Kidney (tissue), 22 donors: Measurements from ENCODE around the gene LRRC51. TPM values are rescaled to one million over a fixed set of nuclear protein-coding genes. Genes with fewer than 3 reads are reported as not detected.
A peak's percentile ranks its signal among the peaks of the same experiment; 100 is the strongest.

Source experiments
- DNase-seq, 5 donors: peaks; one replicate each; pipeline ENCODE4 v3.0.0-alpha.2; 2013 to 2020
- FAIRE-seq: peaks from 2 replicates; lab custom pipeline; 2012; peaks lifted over from hg19 to GRCh38; lab: Jason Lieb, UNC
- H3K27ac ChIP-seq, 2 donors: one replicate each; pipeline ENCODE4 v1.7.0; 2013; ENCODE audit warnings: low read depth in 2 of 2, low read length in 2 of 2, inconsistent platforms in 1 of 2
- H3K27me3 ChIP-seq: one replicate; pipeline ENCODE4 v1.7.1; 2013; ENCODE audit warnings: low read length, inconsistent platforms; ENCODE audit not compliant: control insufficient read depth, insufficient read depth
- H3K36me3 ChIP-seq, 3 donors: one replicate each; pipeline versions ENCODE4 v1.7.0 to v1.7.1; 2013; ENCODE audit warnings: low read length in 3 of 3, control low read depth in 1 of 3, inconsistent platforms in 1 of 3; ENCODE audit not compliant: insufficient read depth in 3 of 3, control insufficient read depth in 2 of 3
- H3K4me1 ChIP-seq, 3 donors: one replicate each; pipeline versions ENCODE4 v1.7.0 to v1.7.1; 2013; ENCODE audit warnings: low read length in 3 of 3, inconsistent platforms in 1 of 3, low read depth in 1 of 3; ENCODE audit not compliant: control insufficient read depth in 2 of 3, insufficient read depth in 2 of 3
- H3K4me3 ChIP-seq, 3 donors: one replicate each; pipeline versions ENCODE4 v1.7.0 to v1.8.1; 2013; ENCODE audit warnings: low read length in 3 of 3, control low read depth in 1 of 3, inconsistent platforms in 1 of 3
- H3K9ac ChIP-seq, 3 donors: one replicate each; pipeline versions ENCODE4 v1.7.0 to v1.7.1; 2013; ENCODE audit warnings: low read length in 3 of 3, control low read depth in 1 of 3, inconsistent platforms in 1 of 3
- H3K9me3 ChIP-seq, 3 donors: one replicate each; pipeline versions ENCODE4 v1.7.0 to v1.7.1; 2013; ENCODE audit warnings: low read length in 3 of 3, control low read depth in 1 of 3, inconsistent platforms in 1 of 3; ENCODE audit not compliant: control insufficient read depth in 2 of 3, insufficient read depth in 1 of 3
- intact Hi-C: fragments of 100-400 bp; cut with DNase I; formaldehyde crosslinking; loops from one replicate; pipeline ENCODE4 v1.11.1; 2022
- long read RNA-seq, 10 donors: library from polyadenylated mRNA in 1 of 10; unstranded in 1 of 10; transcript quantifications; one replicate each; pipeline ENCODE4 v2.0.0 and lab custom pipeline, GENCODE V29; 2021 to 2026
- polyA plus RNA-seq: library from polyadenylated mRNA; stranded (reverse); fragments of 350-450 nt; fragmentation: Illumina TruSeq; extraction: RNeasy Lipid Tissue Mini Kit (QIAGEN cat#74804); gene quantifications from one replicate; pipeline ENCODE4 v1.2.3, GENCODE V29; 2014; ENCODE audit warnings: low read depth, low replicate concordance; ENCODE audit not compliant: insufficient read depth
- total RNA-seq: library from RNA; stranded (reverse); fragmentation: NEBNext Ultra II Directional; extraction: Animal tissue kit (Norgen Biotek cat#: 25700); gene quantifications from one replicate; pipeline ENCODE4 v1.2.1, GENCODE V29; 2021
- TF ChIP-seq, protein P1 (sequence below): IDR thresholded peaks from 3 replicates; pipeline ENCODE4 v1.5.1; 2012; ENCODE audit warnings: mild to moderate bottlenecking, moderate library complexity, borderline replicate concordance; ENCODE audit not compliant: insufficient read depth; ENCODE audit errors: extremely low read depth
- donor health status: control.
- donor health status: control.
- donor health status: control.
- donor health status: control.
- donor health status: control.
- donor health status: DM: yes; HTN: yes; CAD: no.
- donor health status: Normal renal cell carcinoma (clear cell type).

Gene LRRC51
- total RNA-seq (23.3 TPM), polyA plus RNA-seq (28.9 TPM)
- long read RNA-seq, donor 1, partial matches to known transcripts, result 0 of 3 reads
- long read RNA-seq, donor 1, other reads (novel, unspliced or antisense), result 0 of 3 reads
- long read RNA-seq, donor 2, partial matches to known transcripts, result 10 of 11 reads
- long read RNA-seq, donor 2, other reads (novel, unspliced or antisense), result 0 of 11 reads
- long read RNA-seq, donor 3, partial matches to known transcripts, result 0 of 4 reads
- long read RNA-seq, donor 3, other reads (novel, unspliced or antisense), result 0 of 4 reads
- long read RNA-seq, donor 4, partial matches to known transcripts, result 0 of 4 reads
- long read RNA-seq, donor 4, other reads (novel, unspliced or antisense), result 0 of 4 reads
- long read RNA-seq, donor 5, partial matches to known transcripts, result 0 of 1 reads
- long read RNA-seq, donor 5, other reads (novel, unspliced or antisense), result 0 of 1 reads
- long read RNA-seq, donor 6, partial matches to known transcripts, result 0 of 7 reads
- long read RNA-seq, donor 6, other reads (novel, unspliced or antisense), result 0 of 7 reads
- long read RNA-seq, donor 7, partial matches to known transcripts, result 0 of 9 reads
- long read RNA-seq, donor 7, other reads (novel, unspliced or antisense), result 0 of 9 reads
- long read RNA-seq, donor 8, partial matches to known transcripts, result 6 of 8 reads
- long read RNA-seq, donor 8, other reads (novel, unspliced or antisense), result 0 of 8 reads
- long read RNA-seq, donor 9, partial matches to known transcripts, result 0 of 2 reads
- long read RNA-seq, donor 9, other reads (novel, unspliced or antisense), result 0 of 2 reads
- long read RNA-seq, donor 10, partial matches to known transcripts, result 0 of 4 reads
- long read RNA-seq, donor 10, other reads (novel, unspliced or antisense), result 0 of 4 reads

GRCh38 chr11:72080326-72081183 is at the start of gene LRRC51, which contains the start of gene NUMA1:
TSS of gene LRRC51 (plus strand) at chr11:72080850. CDS start at chr11:72089084, 8,234 bp downstream.
TSS of gene NUMA1 (minus strand) at chr11:72080542. CDS start at chr11:72035943, 44,599 bp downstream.
- H3K9ac ChIP-seq, result peak within 1 kb of the TSS; percentile 79 to 97 (median 88)
- H3K4me3 ChIP-seq, result peak within 1 kb of the TSS; percentile 79 to 96 (median 88)
- peak; percentile 100 for DNase-seq
- H3K36me3 ChIP-seq, result no peaks in the 10 kb centered on the region
- no peaks in the 10 kb centered on the region for H3K27me3 ChIP-seq
- TF ChIP-seq, protein P1, sequence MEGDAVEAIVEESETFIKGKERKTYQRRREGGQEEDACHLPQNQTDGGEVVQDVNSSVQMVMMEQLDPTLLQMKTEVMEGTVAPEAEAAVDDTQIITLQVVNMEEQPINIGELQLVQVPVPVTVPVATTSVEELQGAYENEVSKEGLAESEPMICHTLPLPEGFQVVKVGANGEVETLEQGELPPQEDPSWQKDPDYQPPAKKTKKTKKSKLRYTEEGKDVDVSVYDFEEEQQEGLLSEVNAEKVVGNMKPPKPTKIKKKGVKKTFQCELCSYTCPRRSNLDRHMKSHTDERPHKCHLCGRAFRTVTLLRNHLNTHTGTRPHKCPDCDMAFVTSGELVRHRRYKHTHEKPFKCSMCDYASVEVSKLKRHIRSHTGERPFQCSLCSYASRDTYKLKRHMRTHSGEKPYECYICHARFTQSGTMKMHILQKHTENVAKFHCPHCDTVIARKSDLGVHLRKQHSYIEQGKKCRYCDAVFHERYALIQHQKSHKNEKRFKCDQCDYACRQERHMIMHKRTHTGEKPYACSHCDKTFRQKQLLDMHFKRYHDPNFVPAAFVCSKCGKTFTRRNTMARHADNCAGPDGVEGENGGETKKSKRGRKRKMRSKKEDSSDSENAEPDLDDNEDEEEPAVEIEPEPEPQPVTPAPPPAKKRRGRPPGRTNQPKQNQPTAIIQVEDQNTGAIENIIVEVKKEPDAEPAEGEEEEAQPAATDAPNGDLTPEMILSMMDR, result no peak
- intact Hi-C loops, result no loop called here
- peak within 1 kb of the TSS; percentile 91 to 96 for H3K27ac ChIP-seq
- peak; percentile 98 for FAIRE-seq
- H3K9me3 ChIP-seq, result no peaks in the 10 kb centered on the region
- H3K4me1 ChIP-seq, result peaks cover 0 to 6% (median 4%) of the 10 kb centered on the region in 3 donors

DNA sequence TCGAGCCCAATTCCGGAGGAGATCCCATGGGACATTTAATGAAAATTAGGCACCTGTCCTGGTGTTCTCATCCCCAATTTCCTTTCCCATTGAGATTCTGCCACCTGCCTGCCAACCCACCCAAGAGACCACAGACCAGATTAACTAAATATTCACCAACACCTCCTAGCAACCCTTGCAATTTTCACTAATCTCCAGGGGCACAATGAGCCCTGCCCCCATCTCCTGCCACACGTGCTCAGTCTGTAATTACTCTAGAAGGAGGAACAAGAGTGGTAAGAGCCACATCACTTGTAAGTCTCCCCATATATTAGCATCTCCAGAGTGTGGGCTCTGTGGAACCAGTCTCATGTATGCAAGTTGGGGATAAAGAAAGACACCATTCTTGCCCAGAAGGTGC is 44.0 kb upstream of the LRRC51 start:
- Histone ChIP-seq H3K27ac (no peak overlapping the region), H3K36me3 (peaks cover 4 to 16% (median 7%) of the 10 kb centered on the region in 3 donors), H3K4me3 (no peak overlapping the region), H3K27me3 (no peaks in the 10 kb centered on the region), H3K9me3 (no peaks in the 10 kb centered on the region), H3K9ac (peak overlapping the region in 1 of 3 donors; percentile 7), H3K4me1 (peaks cover 4 to 46% (median 29%) of the 10 kb centered on the region in 3 donors)
- DNase-seq (no peak), FAIRE-seq (no peak)
- intact Hi-C loops, result no loop called here
- TF ChIP-seq, protein P1, result no peak

DNA sequence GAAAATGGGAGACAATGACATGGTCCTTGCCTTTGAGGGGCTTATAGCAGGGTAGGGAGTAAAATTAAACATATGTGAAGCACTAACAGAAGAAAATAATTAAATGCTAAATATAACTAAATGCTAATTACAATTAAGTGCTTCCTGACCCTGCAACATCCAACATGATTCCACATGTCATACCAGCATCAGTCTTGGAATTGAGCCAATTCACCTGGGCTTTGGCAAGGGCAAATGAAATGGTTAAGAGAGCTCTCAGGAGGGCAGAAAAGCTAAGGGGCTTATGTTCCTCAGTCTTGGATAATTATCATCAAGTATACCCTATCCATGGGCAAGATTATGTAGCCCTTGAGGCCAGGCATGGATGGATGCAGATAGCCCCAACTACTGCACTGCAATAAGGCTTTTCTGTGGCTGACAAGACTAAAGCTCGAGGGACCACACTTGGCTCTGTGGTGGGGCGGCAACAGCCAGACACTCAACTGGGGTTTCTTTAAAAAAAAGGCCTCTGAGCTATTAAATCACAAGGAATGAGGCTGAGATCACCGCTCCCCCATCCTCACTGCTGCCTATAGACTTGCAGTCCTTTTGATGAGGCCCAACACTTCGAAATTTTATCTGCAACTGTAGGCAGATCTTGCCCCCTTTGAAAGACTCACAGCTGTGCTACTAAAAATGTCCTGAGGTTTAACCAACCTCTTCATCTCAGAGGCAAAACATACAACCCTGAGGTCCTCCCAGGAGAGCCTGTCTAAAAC is 42.9 kb upstream of the LRRC51 start:
- Histone ChIP-seq H3K36me3 (peaks cover 4 to 16% (median 7%) of the 10 kb centered on the region in 3 donors), H3K27me3 (no peaks in the 10 kb centered on the region), H3K27ac (peak overlapping the region; percentile 92 to 98), H3K4me3 (peak overlapping the region in 2 of 3 donors; percentile 64 to 74), H3K9me3 (no peaks in the 10 kb centered on the region), H3K9ac (peak overlapping the region in 2 of 3 donors; percentile 68 to 82), H3K4me1 (peaks cover 13 to 55% (median 39%) of the 10 kb centered on the region in 3 donors)
- TF ChIP-seq, protein P1, result no peak
- intact Hi-C loops, result no loop called here
- FAIRE-seq, result no peak
- DNase-seq, result peak in 2 of 5 donors; percentile 31 to 66
